Esophagus squamous epithelium (tissue), 5 donors: ENCODE results near the gene INTS1. TPM values are rescaled to one million over a fixed set of nuclear protein-coding genes. Genes with fewer than 3 reads are reported as not detected.

Experiments used
- DNase-seq: peaks from one replicate; lab custom pipeline; 2025; lab: John Stamatoyannopoulos, UW
- H3K27ac ChIP-seq, 4 donors: fragments of 200-600 bp; sonication (generic); one replicate each; pipeline ENCODE4 v1.5.1; 2016 to 2019; ENCODE audit warnings: mild to moderate bottlenecking in 1 of 4
- H3K27me3 ChIP-seq, 4 donors: fragments of 200-600 bp; sonication (generic); 1 replicate in 3 of 4; 2 replicates in 1 of 4; pipeline versions ENCODE4 v1.5.1 to v1.6.0; 2017 to 2021; ENCODE audit warnings: antibody characterized with exemption in 1 of 4
- H3K36me3 ChIP-seq, 3 donors: fragments of 200-600 bp; sonication (generic); one replicate each; pipeline ENCODE4 v1.5.1; 2016 to 2019
- H3K4me1 ChIP-seq, 3 donors: fragments of 200-600 bp; sonication (generic); one replicate each; pipeline ENCODE4 v1.5.1; 2017 to 2019
- H3K4me3 ChIP-seq, 4 donors: fragments of 200-600 bp; sonication (generic); 1 replicate in 3 of 4; 2 replicates in 1 of 4; pipeline ENCODE4 v1.5.1; 2016 to 2019; ENCODE audit warnings: mild to moderate bottlenecking in 2 of 4, moderate library complexity in 1 of 4
- H3K9me3 ChIP-seq, 3 donors: fragments of 200-600 bp; sonication (generic); one replicate each; pipeline ENCODE4 v1.5.1; 2016 to 2019
- POLR2A ChIP-seq, 4 donors: fragments of 450-650 bp; IDR thresholded peaks; one replicate each; pipeline ENCODE4 v1.6.1; 2017; ENCODE audit warnings: antibody characterized with exemption in 4 of 4, mild to moderate bottlenecking in 4 of 4, moderate library complexity in 3 of 4
- WGBS, 2 donors: methylation state at CpG; one replicate each; pipeline ENCODE4 v1.1.5; 2018; 5-methylcytosine and 5-hydroxymethylcytosine counted together
- intact Hi-C: fragments of 100-400 bp; cut with DNase I; formaldehyde crosslinking; loops from one replicate; pipeline ENCODE4 v1.15.0; 2022
- total RNA-seq, 4 donors: library from RNA; depleted of rRNA; stranded (reverse); fragments of >200 nt; gene quantifications; one replicate each; pipeline ENCODE4 v1.1.0, GENCODE V29; 2016
- TF ChIP-seq, protein P1 (sequence below), 6 experiments: fragments of 450-650 bp in 4 of 6; fragments of 200-600 bp in 2 of 6; sonication (generic) in 2 of 6; IDR thresholded peaks; one replicate each; pipeline ENCODE4 v1.5.1; 2016 to 2019; ENCODE audit warnings: antibody characterized with exemption in 6 of 6, mild to moderate bottlenecking in 4 of 6, moderate library complexity in 4 of 6
- donor health status: DM: yes; HTN: yes; CAD: no.

The INTS1 gene
- total RNA-seq, 4 donors from 2014 or later, result 27.8 to 45.3 (median 36.6) TPM

GRCh38 chr7:1550005-1550845 lies 46.0 kb upstream of the INTS1 start:
- no peaks in the 10 kb centered on the region for H3K27me3 ChIP-seq
- H3K36me3 ChIP-seq, result peaks cover 0 to 98% (median 0%) of the 10 kb centered on the region in 3 donors
- no peaks in the 10 kb centered on the region for H3K9me3 ChIP-seq
- no peak for TF ChIP-seq POLR2A (IDR thresholded peaks at IDR 0.05)
- TF ChIP-seq, protein P1, sequence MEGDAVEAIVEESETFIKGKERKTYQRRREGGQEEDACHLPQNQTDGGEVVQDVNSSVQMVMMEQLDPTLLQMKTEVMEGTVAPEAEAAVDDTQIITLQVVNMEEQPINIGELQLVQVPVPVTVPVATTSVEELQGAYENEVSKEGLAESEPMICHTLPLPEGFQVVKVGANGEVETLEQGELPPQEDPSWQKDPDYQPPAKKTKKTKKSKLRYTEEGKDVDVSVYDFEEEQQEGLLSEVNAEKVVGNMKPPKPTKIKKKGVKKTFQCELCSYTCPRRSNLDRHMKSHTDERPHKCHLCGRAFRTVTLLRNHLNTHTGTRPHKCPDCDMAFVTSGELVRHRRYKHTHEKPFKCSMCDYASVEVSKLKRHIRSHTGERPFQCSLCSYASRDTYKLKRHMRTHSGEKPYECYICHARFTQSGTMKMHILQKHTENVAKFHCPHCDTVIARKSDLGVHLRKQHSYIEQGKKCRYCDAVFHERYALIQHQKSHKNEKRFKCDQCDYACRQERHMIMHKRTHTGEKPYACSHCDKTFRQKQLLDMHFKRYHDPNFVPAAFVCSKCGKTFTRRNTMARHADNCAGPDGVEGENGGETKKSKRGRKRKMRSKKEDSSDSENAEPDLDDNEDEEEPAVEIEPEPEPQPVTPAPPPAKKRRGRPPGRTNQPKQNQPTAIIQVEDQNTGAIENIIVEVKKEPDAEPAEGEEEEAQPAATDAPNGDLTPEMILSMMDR (IDR thresholded peaks at IDR 0.05), result no peak
- no peak overlapping the region for H3K27ac ChIP-seq
- intact Hi-C loops, result no loop called here
- 78 to 100% methylated on average over 4 to 15 of the region's 42 CpGs for WGBS, 2 donors
- peaks cover 7 to 22% (median 11%) of the 10 kb centered on the region in 3 donors for H3K4me1 ChIP-seq
- no peak for DNase-seq
- H3K4me3 ChIP-seq, result no peak overlapping the region

DNA sequence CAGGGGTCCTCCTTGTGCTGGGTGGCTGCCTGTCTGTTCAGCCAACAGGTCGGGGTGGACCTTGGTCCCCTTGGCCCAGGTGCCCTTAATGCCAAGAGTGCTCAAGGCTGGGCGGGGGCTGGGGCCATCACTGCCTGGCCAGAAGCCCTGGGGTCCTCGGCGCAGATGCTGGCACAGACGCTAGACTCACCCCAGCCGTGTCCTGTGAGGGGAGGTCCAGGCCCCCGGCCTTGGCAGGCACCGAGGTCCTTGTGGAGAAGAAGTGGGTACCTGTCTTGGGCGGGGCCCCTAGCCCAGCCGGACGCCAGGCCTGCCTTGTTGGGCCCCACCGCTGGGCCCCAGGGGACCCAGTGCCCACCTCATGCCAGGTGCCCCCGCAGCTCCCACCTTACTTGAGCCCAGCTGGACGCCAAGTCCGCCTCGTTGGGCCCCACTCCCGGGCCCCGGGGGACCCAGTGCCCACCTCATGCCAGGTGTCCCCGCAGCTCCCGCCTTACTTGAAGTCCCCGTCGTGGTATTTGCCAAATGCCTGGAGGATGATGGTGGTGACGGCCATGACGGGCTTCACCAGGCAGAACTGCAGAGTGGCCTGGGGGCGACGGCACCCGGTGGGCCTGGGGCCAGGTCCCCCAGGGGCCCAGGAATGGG lies 45.3 kb upstream of the INTS1 start:
- H3K9me3 ChIP-seq, result no peaks in the 10 kb centered on the region
- TF ChIP-seq, protein P1 (IDR thresholded peaks at IDR 0.05), result no peak
- no peak for TF ChIP-seq POLR2A (IDR thresholded peaks at IDR 0.05)
- no peak overlapping the region for H3K27ac ChIP-seq
- intact Hi-C loops, result no loop called here
- no peak for DNase-seq
- H3K4me1 ChIP-seq, result peaks cover 9 to 23% (median 9%) of the 10 kb centered on the region in 3 donors
- peaks cover 0 to 99% (median 0%) of the 10 kb centered on the region in 3 donors for H3K36me3 ChIP-seq
- no CpG with 5 or more reads among the region's 27 CpGs for WGBS, 2 donors
- no peak overlapping the region for H3K4me3 ChIP-seq
- no peaks in the 10 kb centered on the region for H3K27me3 ChIP-seq

GRCh38 chr7:1548944-1549343 lies 44.8 kb upstream of the INTS1 start:
- H3K4me3 ChIP-seq, result no peak overlapping the region
- DNase-seq, result no peak
- no peaks in the 10 kb centered on the region for H3K9me3 ChIP-seq
- intact Hi-C loops, result no loop called here
- H3K36me3 ChIP-seq, result peaks cover 0 to 97% (median 0%) of the 10 kb centered on the region in 3 donors
- WGBS, 2 donors, result 75 to 83% methylated on average over 10 to 11 of the region's 14 CpGs
- no peaks in the 10 kb centered on the region for H3K27me3 ChIP-seq
- H3K4me1 ChIP-seq, result peaks cover 12 to 29% (median 14%) of the 10 kb centered on the region in 3 donors
- TF ChIP-seq, protein P1 (IDR thresholded peaks at IDR 0.05), result no peak
- no peak for TF ChIP-seq POLR2A (IDR thresholded peaks at IDR 0.05)
- no peak overlapping the region for H3K27ac ChIP-seq

DNA sequence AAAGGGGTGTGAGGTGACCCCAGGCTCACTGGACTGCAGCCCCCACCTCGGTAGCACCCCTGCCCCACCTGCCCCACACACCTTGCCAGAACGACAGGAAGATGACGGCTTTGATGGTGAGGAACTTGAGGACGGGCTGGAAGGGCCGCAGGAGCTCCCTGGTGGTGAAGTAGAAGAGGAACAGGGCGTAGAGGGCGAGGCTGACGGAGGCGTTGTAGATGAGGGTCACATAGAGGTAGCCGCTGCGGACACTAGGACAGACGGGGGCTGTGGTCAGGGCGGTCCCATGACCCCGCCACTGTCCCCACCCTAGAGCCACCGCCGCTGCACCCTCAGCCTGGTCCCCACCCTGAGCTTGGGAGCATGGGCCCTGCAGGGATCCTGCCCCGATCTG lies 44.2 kb upstream of the INTS1 start:
- Histone ChIP-seq H3K27me3 (no peaks in the 10 kb centered on the region), H3K4me3 (no peak overlapping the region), H3K4me1 (peaks cover 16 to 34% (median 16%) of the 10 kb centered on the region in 3 donors), H3K36me3 (peaks cover 0 to 97% (median 0%) of the 10 kb centered on the region in 3 donors), H3K27ac (no peak overlapping the region), H3K9me3 (no peaks in the 10 kb centered on the region)
- WGBS, 2 donors, result 71 to 79% methylated on average over 9 to 10 of the region's 17 CpGs
- intact Hi-C loops, result no loop called here
- TF ChIP-seq POLR2A (IDR thresholded peaks at IDR 0.05), result no peak
- TF ChIP-seq, protein P1 (IDR thresholded peaks at IDR 0.05), result peak in 1 of 6 experiments; percentile 8
- no peak for DNase-seq
